Mammary epithelial cell (primary cell): ENCODE data around the gene SHISAL2A.

Experiments used
- CTCF ChIP-seq, 2 donors: IDR thresholded peaks in 1 of 2; conservative IDR thresholded peaks in 1 of 2; 2 replicates each; pipeline ENCODE4 v1.5.1; 2011 to 2012; ENCODE audit warnings: inconsistent platforms in 2 of 2, low read length in 2 of 2, mild to moderate bottlenecking in 2 of 2, control low read depth in 1 of 2, low read depth in 1 of 2; ENCODE audit not compliant: insufficient read depth in 1 of 2; ENCODE audit errors: extremely low read depth in 1 of 2
- EZH2 ChIP-seq: IDR thresholded peaks from 2 replicates; pipeline ENCODE4 v1.6.1; 2012; ENCODE audit warnings: low read length, inconsistent platforms, borderline replicate concordance

- TF ChIP-seq EZH2 (no peak), CTCF (conservative IDR thresholded peaks at IDR 0.05 in 1 of 2, IDR thresholded peaks at IDR 0.05 in 1 of 2; ENCODE audit: extremely low read depth in 1 of 2, insufficient read depth in 1 of 2, low read depth in 1 of 2, low read length in 2 of 2) (no peak)
These were observed 30.7 kb upstream of the SHISAL2A start, which contains the start of gene GPX7 for GRCh38 chr1:52601991-52602855.
